Vagina (tissue), 2 donors: ENCODE results near the gene ITPR1. TPM values are rescaled to one million over a fixed set of nuclear protein-coding genes. Genes with fewer than 3 reads are reported as not detected.

Experiments
- DNase-seq, 2 donors: peaks; one replicate each; pipeline ENCODE4 v3.0.0-alpha.2; 2017; ENCODE audit errors: extremely low spot score in 2 of 2
- H3K27ac ChIP-seq: fragments of 200-600 bp; sonication (generic); one replicate; pipeline ENCODE4 v1.5.1; 2019
- H3K27me3 ChIP-seq: fragments of 200-600 bp; sonication (generic); one replicate; pipeline ENCODE4 v1.5.1; 2019
- H3K36me3 ChIP-seq, 2 donors: fragments of 200-600 bp; sonication (generic); one replicate each; pipeline ENCODE4 v1.5.1; 2017 to 2019
- H3K4me1 ChIP-seq: fragments of 200-600 bp; sonication (generic); one replicate; pipeline ENCODE4 v1.5.1; 2019
- H3K4me3 ChIP-seq, 2 donors: fragments of 200-600 bp; sonication (generic); 1 replicate in 1 of 2; 2 replicates in 1 of 2; pipeline ENCODE4 v1.5.1; 2016 to 2019
- H3K9me3 ChIP-seq: fragments of 200-600 bp; sonication (generic); one replicate; pipeline ENCODE4 v1.5.1; 2019
- POLR2A ChIP-seq, 2 donors: fragments of 450-650 bp; IDR thresholded peaks; one replicate each; pipeline ENCODE4 v1.6.1; 2017; ENCODE audit warnings: antibody characterized with exemption in 2 of 2, mild to moderate bottlenecking in 2 of 2, moderate library complexity in 2 of 2
- POLR2AphosphoS5 ChIP-seq, 2 donors: sonication (generic); formaldehyde crosslinking; IDR thresholded peaks; one replicate each; pipeline ENCODE4 v1.9.0; 2017; ENCODE audit warnings: antibody characterized with exemption in 2 of 2, mild to moderate bottlenecking in 2 of 2, low read depth in 1 of 2; ENCODE audit not compliant: insufficient read depth in 1 of 2
- intact Hi-C: fragments of 100-400 bp; cut with DNase I; formaldehyde crosslinking; loops from one replicate; pipeline ENCODE4 v1.15.1; 2023
- total RNA-seq: library from RNA; depleted of rRNA; stranded (reverse); fragments of >200 nt; gene quantifications from one replicate; pipeline ENCODE4 v1.2.3, GENCODE V29; 2016
- TF ChIP-seq, protein P1 (sequence below), 3 experiments: fragments of 450-650 bp in 2 of 3; fragments of 200-600 bp in 1 of 3; sonication (generic) in 1 of 3; IDR thresholded peaks; one replicate each; pipeline ENCODE4 v1.5.1; 2017 to 2019; ENCODE audit warnings: antibody characterized with exemption in 3 of 3, mild to moderate bottlenecking in 2 of 3, moderate library complexity in 2 of 3

The ITPR1 gene
- total RNA-seq, 1 donor from 2014 or later, result 108 TPM

DNA sequence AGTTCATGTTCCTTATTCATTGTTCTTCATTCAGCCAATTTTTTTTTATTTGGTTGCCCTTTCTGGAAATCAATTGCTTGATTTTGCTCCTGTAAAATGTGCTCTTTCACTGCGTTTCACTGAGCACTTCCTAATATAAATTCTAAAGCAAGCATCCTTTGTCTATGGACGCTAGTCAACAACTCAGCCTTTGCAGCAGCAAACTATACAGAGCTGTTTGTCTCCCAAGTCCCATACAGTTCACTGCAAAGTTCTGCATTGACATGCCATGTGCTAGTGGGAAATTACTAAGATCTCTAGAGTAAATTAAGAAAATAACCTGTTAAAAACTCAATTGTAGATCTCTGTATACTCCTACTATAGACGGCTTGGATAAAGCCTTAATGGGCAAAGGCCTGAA lies 356.0 kb downstream of the ITPR1 start:
- no peak overlapping the region for H3K27ac ChIP-seq
- intact Hi-C loops, result no loop called here

GRCh38 chr3:4849739-4850138 lies 356.6 kb downstream of the ITPR1 start:
- no peaks in the 10 kb centered on the region for H3K27me3 ChIP-seq
- DNase-seq, result no peak
- H3K4me3 ChIP-seq, result no peak overlapping the region
- H3K4me1 ChIP-seq, result peaks cover 6% of the 10 kb centered on the region
- H3K36me3 ChIP-seq, result no peaks in the 10 kb centered on the region
- no peak for TF ChIP-seq POLR2A (IDR thresholded peaks at IDR 0.05)
- TF ChIP-seq POLR2AphosphoS5 (IDR thresholded peaks at IDR 0.05; ENCODE audit: insufficient read depth in 1 of 2, low read depth in 1 of 2), result no peak
- TF ChIP-seq, protein P1, sequence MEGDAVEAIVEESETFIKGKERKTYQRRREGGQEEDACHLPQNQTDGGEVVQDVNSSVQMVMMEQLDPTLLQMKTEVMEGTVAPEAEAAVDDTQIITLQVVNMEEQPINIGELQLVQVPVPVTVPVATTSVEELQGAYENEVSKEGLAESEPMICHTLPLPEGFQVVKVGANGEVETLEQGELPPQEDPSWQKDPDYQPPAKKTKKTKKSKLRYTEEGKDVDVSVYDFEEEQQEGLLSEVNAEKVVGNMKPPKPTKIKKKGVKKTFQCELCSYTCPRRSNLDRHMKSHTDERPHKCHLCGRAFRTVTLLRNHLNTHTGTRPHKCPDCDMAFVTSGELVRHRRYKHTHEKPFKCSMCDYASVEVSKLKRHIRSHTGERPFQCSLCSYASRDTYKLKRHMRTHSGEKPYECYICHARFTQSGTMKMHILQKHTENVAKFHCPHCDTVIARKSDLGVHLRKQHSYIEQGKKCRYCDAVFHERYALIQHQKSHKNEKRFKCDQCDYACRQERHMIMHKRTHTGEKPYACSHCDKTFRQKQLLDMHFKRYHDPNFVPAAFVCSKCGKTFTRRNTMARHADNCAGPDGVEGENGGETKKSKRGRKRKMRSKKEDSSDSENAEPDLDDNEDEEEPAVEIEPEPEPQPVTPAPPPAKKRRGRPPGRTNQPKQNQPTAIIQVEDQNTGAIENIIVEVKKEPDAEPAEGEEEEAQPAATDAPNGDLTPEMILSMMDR (IDR thresholded peaks at IDR 0.05), result no peak
- intact Hi-C loops, result no loop called here
- H3K9me3 ChIP-seq, result no peaks in the 10 kb centered on the region
- no peak overlapping the region for H3K27ac ChIP-seq

More for the DNA sequence above, 356.0 kb downstream of the ITPR1 start:
- Histone ChIP-seq H3K27me3 (no peaks in the 10 kb centered on the region), H3K9me3 (no peaks in the 10 kb centered on the region), H3K36me3 (no peaks in the 10 kb centered on the region), H3K4me3 (no peak overlapping the region), H3K4me1 (peaks cover 6% of the 10 kb centered on the region)
- no peak for TF ChIP-seq POLR2A (IDR thresholded peaks at IDR 0.05)
- TF ChIP-seq, protein P1 (IDR thresholded peaks at IDR 0.05), result no peak
- no peak for TF ChIP-seq POLR2AphosphoS5 (IDR thresholded peaks at IDR 0.05; ENCODE audit: insufficient read depth in 1 of 2, low read depth in 1 of 2)
- DNase-seq, result no peak

DNA sequence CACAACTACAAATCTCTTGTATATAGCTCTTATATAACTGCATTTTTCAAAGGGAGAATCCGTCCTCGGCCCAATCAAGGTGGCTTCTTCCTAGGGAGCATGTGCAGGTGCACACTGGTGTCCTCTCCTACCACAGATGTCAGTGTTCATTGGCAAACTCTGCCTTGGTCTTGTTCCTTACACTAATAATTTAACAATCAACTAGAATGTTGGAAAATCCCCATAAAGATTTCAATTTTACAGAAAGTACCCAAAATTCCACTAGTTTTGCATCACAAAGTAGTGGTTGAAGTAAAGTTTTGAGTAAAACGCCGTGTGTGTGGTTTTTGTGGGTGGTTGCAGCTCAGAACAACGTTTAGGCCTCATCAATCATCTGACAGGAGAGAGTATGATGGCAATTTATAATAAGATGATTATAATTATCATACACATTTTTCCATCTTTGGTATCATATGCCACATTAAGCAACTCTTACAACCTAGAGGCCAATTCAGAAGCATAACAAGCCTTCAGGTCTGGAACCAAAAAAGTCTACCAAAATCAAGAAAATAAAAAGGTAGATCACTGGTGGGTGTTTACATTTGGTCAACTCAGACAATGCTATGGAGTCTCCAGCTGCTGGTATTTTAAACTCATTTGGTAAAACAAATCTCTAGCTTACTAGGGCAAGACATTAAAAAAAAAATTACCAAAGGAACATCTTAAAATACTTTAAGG lies 357.2 kb downstream of the ITPR1 start:
- Histone ChIP-seq H3K36me3 (no peaks in the 10 kb centered on the region), H3K4me3 (no peak overlapping the region), H3K27ac (no peak overlapping the region), H3K9me3 (no peaks in the 10 kb centered on the region), H3K27me3 (no peaks in the 10 kb centered on the region), H3K4me1 (peaks cover 6% of the 10 kb centered on the region)
- intact Hi-C loops, result no loop called here
- TF ChIP-seq POLR2A (IDR thresholded peaks at IDR 0.05) (no peak), POLR2AphosphoS5 (IDR thresholded peaks at IDR 0.05; ENCODE audit: insufficient read depth in 1 of 2, low read depth in 1 of 2) (no peak)
- TF ChIP-seq, protein P1 (IDR thresholded peaks at IDR 0.05), result no peak
- DNase-seq, result no peak

- Histone ChIP-seq H3K4me3 (no peak overlapping the region), H3K4me1 (peaks cover 6% of the 10 kb centered on the region), H3K9me3 (no peaks in the 10 kb centered on the region), H3K27me3 (no peaks in the 10 kb centered on the region), H3K36me3 (no peaks in the 10 kb centered on the region), H3K27ac (no peak overlapping the region)
- intact Hi-C loops, result no loop called here
- DNase-seq, result no peak
- TF ChIP-seq POLR2AphosphoS5 (IDR thresholded peaks at IDR 0.05; ENCODE audit: insufficient read depth in 1 of 2, low read depth in 1 of 2) (no peak), POLR2A (IDR thresholded peaks at IDR 0.05) (no peak)
- TF ChIP-seq, protein P1 (IDR thresholded peaks at IDR 0.05), result no peak
These were observed 357.7 kb downstream of the ITPR1 start for GRCh38 chr3:4850928-4851265.
